ENCODE measurements around the gene RAP1GDS1.

RAP1GDS1 gene

GRCh38 chr4:98260579-98261404 is at the start of gene RAP1GDS1:
Gene RAP1GDS1, plus strand, starts transcription at chr4:98261384. Its CDS starts 182 bp downstream, at chr4:98261566.
- Mint-ChIP-seq H3K4me1 (peaks cover 52% of the 10 kb centered on the region), H3K9me3 (no peaks in the 10 kb centered on the region), H3K4me3 (peak within 1 kb of the TSS; percentile 93), H3K36me3 (ENCODE audit: insufficient read depth) (peaks cover 14% of the 10 kb centered on the region), H3K27me3 (no peaks in the 10 kb centered on the region), H3K27ac (ENCODE audit: low read depth) (peak within 1 kb of the TSS; percentile 95)
- peak; percentile 70 for ATAC-seq (replicated peaks; ENCODE audit: extremely low read depth, poor library complexity, severe bottlenecking)
- DNase-seq (ENCODE audit: low spot score in 2 of 2): peak; percentile 63 to 66

GRCh38 chr4:98222306-98222705 is 38.9 kb upstream of the RAP1GDS1 start:
- no peak for DNase-seq (ENCODE audit: low spot score in 2 of 2)
- H3K27me3 Mint-ChIP-seq: peaks cover 3% of the 10 kb centered on the region

GRCh38 chr4:98226396-98226795 is 34.8 kb upstream of the RAP1GDS1 start:
- H3K36me3 Mint-ChIP-seq (ENCODE audit: insufficient read depth): no peaks in the 10 kb centered on the region
- H3K4me3 Mint-ChIP-seq: no peak overlapping the region
- DNase-seq (ENCODE audit: low spot score in 2 of 2): no peak
- no peaks in the 10 kb centered on the region for H3K27me3 Mint-ChIP-seq
- H3K27ac Mint-ChIP-seq (ENCODE audit: low read depth): no peak overlapping the region
- ATAC-seq (replicated peaks; ENCODE audit: extremely low read depth, poor library complexity, severe bottlenecking): no peak
- H3K9me3 Mint-ChIP-seq: no peaks in the 10 kb centered on the region
- no peaks in the 10 kb centered on the region for H3K4me1 Mint-ChIP-seq

More at GRCh38 chr4:98222306-98222705, 38.9 kb upstream of the RAP1GDS1 start:
- Mint-ChIP-seq H3K9me3 (no peaks in the 10 kb centered on the region), H3K4me1 (no peaks in the 10 kb centered on the region), H3K36me3 (ENCODE audit: insufficient read depth) (no peaks in the 10 kb centered on the region), H3K4me3 (no peak overlapping the region), H3K27ac (ENCODE audit: low read depth) (no peak overlapping the region)
- no peak for ATAC-seq (replicated peaks; ENCODE audit: extremely low read depth, poor library complexity, severe bottlenecking)

- Mint-ChIP-seq H3K27me3 (no peaks in the 10 kb centered on the region), H3K36me3 (ENCODE audit: insufficient read depth) (no peaks in the 10 kb centered on the region), H3K9me3 (no peaks in the 10 kb centered on the region), H3K4me1 (no peaks in the 10 kb centered on the region), H3K27ac (ENCODE audit: low read depth) (no peak overlapping the region), H3K4me3 (no peak overlapping the region)
- no peak for ATAC-seq (replicated peaks; ENCODE audit: extremely low read depth, poor library complexity, severe bottlenecking)
- DNase-seq (ENCODE audit: low spot score in 2 of 2): no peak
Measured at GRCh38 chr4:98230961-98231360, 30.2 kb upstream of the RAP1GDS1 start.

GRCh38 chr4:98232202-98232601 is 29.0 kb upstream of the RAP1GDS1 start:
- no peaks in the 10 kb centered on the region for H3K9me3 Mint-ChIP-seq
- no peak for DNase-seq (ENCODE audit: low spot score in 2 of 2)

GRCh38 chr4:98237204-98237603 is 24.0 kb upstream of the RAP1GDS1 start:
- Mint-ChIP-seq H3K36me3 (ENCODE audit: insufficient read depth) (no peaks in the 10 kb centered on the region), H3K4me3 (no peak overlapping the region), H3K27me3 (peaks cover 42% of the 10 kb centered on the region), H3K4me1 (no peaks in the 10 kb centered on the region), H3K9me3 (no peaks in the 10 kb centered on the region), H3K27ac (ENCODE audit: low read depth) (no peak overlapping the region)
- DNase-seq (ENCODE audit: low spot score in 2 of 2) (no peak), ATAC-seq (replicated peaks; ENCODE audit: extremely low read depth, poor library complexity, severe bottlenecking) (no peak)

More at GRCh38 chr4:98232202-98232601, 29.0 kb upstream of the RAP1GDS1 start:
- no peak for ATAC-seq (replicated peaks; ENCODE audit: extremely low read depth, poor library complexity, severe bottlenecking)
- H3K4me1 Mint-ChIP-seq: no peaks in the 10 kb centered on the region
- H3K4me3 Mint-ChIP-seq: no peak overlapping the region
- no peaks in the 10 kb centered on the region for H3K36me3 Mint-ChIP-seq (ENCODE audit: insufficient read depth)
- H3K27ac Mint-ChIP-seq (ENCODE audit: low read depth): no peak overlapping the region
- peaks cover 2% of the 10 kb centered on the region for H3K27me3 Mint-ChIP-seq

GRCh38 chr4:98242063-98242462 is 19.1 kb upstream of the RAP1GDS1 start:
- Mint-ChIP-seq H3K27ac (ENCODE audit: low read depth) (no peak overlapping the region), H3K4me3 (no peak overlapping the region), H3K36me3 (ENCODE audit: insufficient read depth) (no peaks in the 10 kb centered on the region), H3K27me3 (peaks cover 65% of the 10 kb centered on the region), H3K9me3 (no peaks in the 10 kb centered on the region), H3K4me1 (no peaks in the 10 kb centered on the region)
- ATAC-seq (replicated peaks; ENCODE audit: extremely low read depth, poor library complexity, severe bottlenecking) (no peak), DNase-seq (ENCODE audit: low spot score in 2 of 2) (no peak)

GRCh38 chr4:98242538-98242937 is 18.6 kb upstream of the RAP1GDS1 start:
- no peaks in the 10 kb centered on the region for H3K9me3 Mint-ChIP-seq
- H3K27ac Mint-ChIP-seq (ENCODE audit: low read depth): no peak overlapping the region
- ATAC-seq (replicated peaks; ENCODE audit: extremely low read depth, poor library complexity, severe bottlenecking) (no peak), DNase-seq (ENCODE audit: low spot score in 2 of 2) (no peak)
- H3K4me1 Mint-ChIP-seq: no peaks in the 10 kb centered on the region
- no peak overlapping the region for H3K4me3 Mint-ChIP-seq
- peaks cover 60% of the 10 kb centered on the region for H3K27me3 Mint-ChIP-seq
- H3K36me3 Mint-ChIP-seq (ENCODE audit: insufficient read depth): no peaks in the 10 kb centered on the region

GRCh38 chr4:98245226-98245625 is 16.0 kb upstream of the RAP1GDS1 start:
- Mint-ChIP-seq H3K36me3 (ENCODE audit: insufficient read depth) (no peaks in the 10 kb centered on the region), H3K9me3 (no peaks in the 10 kb centered on the region), H3K27ac (ENCODE audit: low read depth) (no peak overlapping the region), H3K4me1 (no peaks in the 10 kb centered on the region), H3K27me3 (peaks cover 47% of the 10 kb centered on the region), H3K4me3 (no peak overlapping the region)
- ATAC-seq (replicated peaks; ENCODE audit: extremely low read depth, poor library complexity, severe bottlenecking) (no peak), DNase-seq (ENCODE audit: low spot score in 2 of 2) (no peak)

- H3K9me3 Mint-ChIP-seq: no peaks in the 10 kb centered on the region
- H3K27ac Mint-ChIP-seq (ENCODE audit: low read depth): no peak overlapping the region
- no peaks in the 10 kb centered on the region for H3K36me3 Mint-ChIP-seq (ENCODE audit: insufficient read depth)
- DNase-seq (ENCODE audit: low spot score in 2 of 2) (no peak), ATAC-seq (replicated peaks; ENCODE audit: extremely low read depth, poor library complexity, severe bottlenecking) (no peak)
- H3K4me3 Mint-ChIP-seq: no peak overlapping the region
- H3K27me3 Mint-ChIP-seq: peaks cover 30% of the 10 kb centered on the region
- no peaks in the 10 kb centered on the region for H3K4me1 Mint-ChIP-seq
Measured at GRCh38 chr4:98248934-98249333, 12.2 kb upstream of the RAP1GDS1 start.

GRCh38 chr4:98249831-98250230 is 11.4 kb upstream of the RAP1GDS1 start:
- no peak overlapping the region for H3K27ac Mint-ChIP-seq (ENCODE audit: low read depth)
- no peak overlapping the region for H3K4me3 Mint-ChIP-seq
- peaks cover 21% of the 10 kb centered on the region for H3K27me3 Mint-ChIP-seq
- ATAC-seq (replicated peaks; ENCODE audit: extremely low read depth, poor library complexity, severe bottlenecking) (no peak), DNase-seq (ENCODE audit: low spot score in 2 of 2) (no peak)
- H3K9me3 Mint-ChIP-seq: no peaks in the 10 kb centered on the region
- no peaks in the 10 kb centered on the region for H3K4me1 Mint-ChIP-seq
- H3K36me3 Mint-ChIP-seq (ENCODE audit: insufficient read depth): no peaks in the 10 kb centered on the region

GRCh38 chr4:98253499-98253898 is 7.7 kb upstream of the RAP1GDS1 start:
- Mint-ChIP-seq H3K27ac (ENCODE audit: low read depth) (no peak overlapping the region), H3K27me3 (peaks cover 17% of the 10 kb centered on the region), H3K9me3 (no peaks in the 10 kb centered on the region), H3K4me3 (no peak overlapping the region), H3K36me3 (ENCODE audit: insufficient read depth) (no peaks in the 10 kb centered on the region), H3K4me1 (peaks cover 4% of the 10 kb centered on the region)
- no peak for DNase-seq (ENCODE audit: low spot score in 2 of 2)
- ATAC-seq (replicated peaks; ENCODE audit: extremely low read depth, poor library complexity, severe bottlenecking): no peak

GRCh38 chr4:98260047-98260578 is 1.1 kb upstream of the RAP1GDS1 start:
- H3K36me3 Mint-ChIP-seq (ENCODE audit: insufficient read depth): peaks cover 14% of the 10 kb centered on the region
- H3K9me3 Mint-ChIP-seq: no peaks in the 10 kb centered on the region
- peak overlapping the region; percentile 93 for H3K4me3 Mint-ChIP-seq
- no peaks in the 10 kb centered on the region for H3K27me3 Mint-ChIP-seq
- H3K27ac Mint-ChIP-seq (ENCODE audit: low read depth): peak overlapping the region; percentile 95
- H3K4me1 Mint-ChIP-seq: peaks cover 45% of the 10 kb centered on the region
- ATAC-seq (replicated peaks; ENCODE audit: extremely low read depth, poor library complexity, severe bottlenecking): peak; percentile 1
- DNase-seq (ENCODE audit: low spot score in 2 of 2): peak; percentile 15 to 16
